ENCODE data around the gene NRBP1. TPM values are rescaled to one million over a fixed set of nuclear protein-coding genes. Genes with fewer than 3 reads are reported as not detected.
A peak's percentile ranks its signal among the peaks of the same experiment; 100 is the strongest.

The NRBP1 gene
- total and polyA plus RNA-seq, 9 of the 15 experiments (the other 6 are each of a cell fraction or from before 2014, with no cell fraction given) = 2.9 to 84.5 (median 36.9) TPM

DNA sequence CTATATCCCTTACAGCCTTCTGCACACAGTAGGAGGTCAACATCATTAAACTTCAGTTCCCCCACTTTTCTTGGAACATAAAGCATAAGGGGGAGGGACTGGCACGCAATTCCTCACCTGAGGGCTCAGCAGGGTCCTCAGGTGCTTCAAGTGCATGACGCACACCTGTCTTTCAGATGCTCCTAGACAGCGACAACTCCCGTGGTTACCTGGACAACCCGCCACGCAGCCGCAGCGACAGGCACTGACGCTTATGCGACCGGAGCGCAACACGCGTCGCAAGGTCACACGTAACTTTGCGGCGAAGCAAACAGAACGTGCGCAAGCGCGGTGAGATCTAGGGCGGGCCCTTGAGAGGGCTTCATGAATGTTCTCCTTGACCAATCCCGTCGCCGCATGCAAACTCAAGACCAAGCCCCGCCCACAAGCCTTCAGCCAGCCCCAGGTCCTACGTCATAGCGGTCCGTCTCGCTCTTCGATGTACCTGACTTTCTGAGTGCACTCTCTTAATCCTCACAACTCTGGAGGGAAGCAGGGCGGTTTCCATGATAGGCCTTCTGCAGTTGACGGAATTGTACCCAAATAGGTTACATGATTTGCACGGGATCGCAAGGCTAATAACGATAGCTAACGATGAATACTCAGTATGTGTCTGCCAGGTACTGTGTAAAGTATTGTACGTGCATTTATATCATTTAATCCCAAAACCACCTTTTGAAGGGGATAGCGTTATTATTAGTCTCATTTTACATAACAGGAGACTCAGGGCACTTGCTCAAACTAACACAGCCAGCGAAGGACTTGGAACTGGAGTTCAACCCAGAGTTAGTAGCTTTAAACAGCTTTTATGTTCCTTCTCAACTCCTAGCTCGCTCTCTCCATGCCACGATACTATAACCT is 61.3 kb downstream of the NRBP1 start, which contains the start of gene IFT172 (continued):
- TF ChIP-seq BHLHE40 (IDR thresholded peaks at IDR 0.05; ENCODE audit: low read length) (peak; percentile 61), SP2 (IDR thresholded peaks at IDR 0.05; ENCODE audit: extremely low read depth, low read depth, low read length, poor library complexity, severe bottlenecking) (no peak), MEIS2 (IDR thresholded peaks at IDR 0.05; ENCODE audit: partially characterized antibody) (peak; percentile 95), TSC22D4 (tag; IDR thresholded peaks at IDR 0.05) (no peak), ZNF551 (CRISPR knock-in tag; IDR thresholded peaks at IDR 0.05) (no peak), BACH1 (tag; IDR thresholded peaks at IDR 0.05) (0 out of 2 replicates have a peak, but pooled peaks have one; percentile 10), POLR2G (IDR thresholded peaks at IDR 0.05; ENCODE audit: low read depth, low read length) (peak; percentile 73), CHD1 (IDR thresholded peaks at IDR 0.05; ENCODE audit: low read length) (no peak), HNRNPL (IDR thresholded peaks at IDR 0.05; ENCODE audit: low read depth, low read length) (no peak), PHF20 (IDR thresholded peaks at IDR 0.05; ENCODE audit: partially characterized antibody) (peak; percentile 82), ZNF561 (CRISPR knock-in tag; conservative IDR thresholded peaks at IDR 0.05) (no peak), PCBP1 (IDR thresholded peaks at IDR 0.05; ENCODE audit: low read depth, low read length, poor library complexity, severe bottlenecking) (no peak), PURB (CRISPR knock-in tag; IDR thresholded peaks at IDR 0.05; ENCODE audit: low read depth) (no peak), SLC30A9 (CRISPR knock-in tag; IDR thresholded peaks at IDR 0.05) (no peak), TAF9B (IDR thresholded peaks at IDR 0.05; ENCODE audit: partially characterized antibody) (no peak)
- TF ChIP-seq, protein P1, sequence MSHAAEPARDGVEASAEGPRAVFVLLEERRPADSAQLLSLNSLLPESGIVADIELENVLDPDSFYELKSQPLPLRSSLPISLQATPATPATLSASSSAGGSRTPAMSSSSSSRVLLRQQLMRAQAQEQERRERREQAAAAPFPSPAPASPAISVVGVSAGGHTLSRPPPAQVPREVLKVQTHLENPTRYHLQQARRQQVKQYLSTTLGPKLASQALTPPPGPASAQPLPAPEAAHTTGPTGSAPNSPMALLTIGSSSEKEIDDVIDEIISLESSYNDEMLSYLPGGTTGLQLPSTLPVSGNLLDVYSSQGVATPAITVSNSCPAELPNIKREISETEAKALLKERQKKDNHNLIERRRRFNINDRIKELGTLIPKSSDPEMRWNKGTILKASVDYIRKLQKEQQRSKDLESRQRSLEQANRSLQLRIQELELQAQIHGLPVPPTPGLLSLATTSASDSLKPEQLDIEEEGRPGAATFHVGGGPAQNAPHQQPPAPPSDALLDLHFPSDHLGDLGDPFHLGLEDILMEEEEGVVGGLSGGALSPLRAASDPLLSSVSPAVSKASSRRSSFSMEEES (CRISPR knock-in tag; IDR thresholded peaks at IDR 0.05) = no peak
- TF ChIP-seq, protein P2, sequence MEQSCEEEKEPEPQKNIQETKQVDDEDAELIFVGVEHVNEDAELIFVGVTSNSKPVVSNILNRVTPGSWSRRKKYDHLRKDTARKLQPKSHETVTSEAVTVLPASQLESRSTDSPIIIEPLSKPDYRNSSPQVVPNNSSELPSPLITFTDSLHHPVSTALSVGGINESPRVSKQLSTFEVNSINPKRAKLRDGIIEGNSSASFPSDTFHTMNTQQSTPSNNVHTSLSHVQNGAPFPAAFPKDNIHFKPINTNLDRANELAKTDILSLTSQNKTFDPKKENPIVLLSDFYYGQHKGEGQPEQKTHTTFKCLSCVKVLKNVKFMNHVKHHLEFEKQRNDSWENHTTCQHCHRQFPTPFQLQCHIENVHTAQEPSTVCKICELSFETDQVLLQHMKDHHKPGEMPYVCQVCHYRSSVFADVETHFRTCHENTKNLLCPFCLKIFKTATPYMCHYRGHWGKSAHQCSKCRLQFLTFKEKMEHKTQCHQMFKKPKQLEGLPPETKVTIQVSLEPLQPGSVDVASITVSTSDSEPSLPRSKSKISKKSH (CRISPR knock-in tag; IDR thresholded peaks at IDR 0.05) = no peak
- TF ChIP-seq, protein P3, sequence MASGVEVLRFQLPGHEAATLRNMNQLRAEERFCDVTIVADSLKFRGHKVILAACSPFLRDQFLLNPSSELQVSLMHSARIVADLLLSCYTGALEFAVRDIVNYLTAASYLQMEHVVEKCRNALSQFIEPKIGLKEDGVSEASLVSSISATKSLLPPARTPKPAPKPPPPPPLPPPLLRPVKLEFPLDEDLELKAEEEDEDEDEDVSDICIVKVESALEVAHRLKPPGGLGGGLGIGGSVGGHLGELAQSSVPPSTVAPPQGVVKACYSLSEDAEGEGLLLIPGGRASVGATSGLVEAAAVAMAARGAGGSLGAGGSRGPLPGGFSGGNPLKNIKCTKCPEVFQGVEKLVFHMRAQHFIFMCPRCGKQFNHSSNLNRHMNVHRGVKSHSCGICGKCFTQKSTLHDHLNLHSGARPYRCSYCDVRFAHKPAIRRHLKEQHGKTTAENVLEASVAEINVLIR (CRISPR knock-in tag; IDR thresholded peaks at IDR 0.05) = peak; percentile 93
- TF ChIP-seq, protein P4, sequence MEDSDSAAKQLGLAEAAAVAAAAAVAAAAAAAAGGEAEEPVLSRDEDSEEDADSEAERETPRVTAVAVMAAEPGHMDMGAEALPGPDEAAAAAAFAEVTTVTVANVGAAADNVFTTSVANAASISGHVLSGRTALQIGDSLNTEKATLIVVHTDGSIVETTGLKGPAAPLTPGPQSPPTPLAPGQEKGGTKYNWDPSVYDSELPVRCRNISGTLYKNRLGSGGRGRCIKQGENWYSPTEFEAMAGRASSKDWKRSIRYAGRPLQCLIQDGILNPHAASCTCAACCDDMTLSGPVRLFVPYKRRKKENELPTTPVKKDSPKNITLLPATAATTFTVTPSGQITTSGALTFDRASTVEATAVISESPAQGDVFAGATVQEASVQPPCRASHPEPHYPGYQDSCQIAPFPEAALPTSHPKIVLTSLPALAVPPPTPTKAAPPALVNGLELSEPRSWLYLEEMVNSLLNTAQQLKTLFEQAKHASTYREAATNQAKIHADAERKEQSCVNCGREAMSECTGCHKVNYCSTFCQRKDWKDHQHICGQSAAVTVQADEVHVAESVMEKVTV (CRISPR knock-in tag; IDR thresholded peaks at IDR 0.05) = no peak
- TF ChIP-seq, protein P5, sequence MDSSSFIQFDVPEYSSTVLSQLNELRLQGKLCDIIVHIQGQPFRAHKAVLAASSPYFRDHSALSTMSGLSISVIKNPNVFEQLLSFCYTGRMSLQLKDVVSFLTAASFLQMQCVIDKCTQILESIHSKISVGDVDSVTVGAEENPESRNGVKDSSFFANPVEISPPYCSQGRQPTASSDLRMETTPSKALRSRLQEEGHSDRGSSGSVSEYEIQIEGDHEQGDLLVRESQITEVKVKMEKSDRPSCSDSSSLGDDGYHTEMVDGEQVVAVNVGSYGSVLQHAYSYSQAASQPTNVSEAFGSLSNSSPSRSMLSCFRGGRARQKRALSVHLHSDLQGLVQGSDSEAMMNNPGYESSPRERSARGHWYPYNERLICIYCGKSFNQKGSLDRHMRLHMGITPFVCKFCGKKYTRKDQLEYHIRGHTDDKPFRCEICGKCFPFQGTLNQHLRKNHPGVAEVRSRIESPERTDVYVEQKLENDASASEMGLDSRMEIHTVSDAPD (CRISPR knock-in tag; IDR thresholded peaks at IDR 0.05) = no peak

Data from K562 (cell line).